HCEC 1CT (cell line): ENCODE measurements around the gene THOC7.

Experiments
- DNase-seq: peaks from one replicate; pipeline ENCODE4 v3.0.0-alpha.2; 2017

THOC7 gene

DNA sequence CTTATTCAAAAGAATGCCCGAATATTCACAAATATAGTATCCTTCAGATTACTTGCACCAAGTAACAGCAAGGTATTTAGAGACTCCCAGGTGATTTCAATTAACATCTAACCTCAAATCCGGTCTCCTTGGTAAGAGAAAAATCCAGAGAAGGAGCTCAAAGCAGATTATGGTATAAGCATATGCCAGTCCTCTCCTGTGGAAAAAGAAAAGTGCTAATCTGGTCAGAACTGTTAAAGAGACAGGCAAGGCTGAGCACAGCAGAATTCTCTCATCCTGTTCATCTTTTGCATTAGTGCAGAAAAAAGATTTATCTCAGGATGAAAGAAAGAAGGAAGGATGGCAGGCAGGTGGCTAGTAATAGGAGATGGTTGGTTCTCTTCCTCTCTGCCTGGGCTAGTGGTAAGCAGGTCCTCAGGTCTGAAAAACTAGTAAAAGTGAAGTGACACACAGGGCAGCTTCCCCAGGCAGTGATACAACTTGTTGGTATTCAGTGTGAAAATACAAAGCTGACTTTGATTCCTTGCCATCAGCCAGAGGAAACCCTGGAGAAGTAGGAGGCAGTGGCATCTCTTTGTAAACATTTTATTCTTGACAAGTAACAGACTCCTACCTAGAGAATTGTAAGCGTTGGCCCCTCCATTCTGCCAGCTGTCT is 14.3 kb upstream of the THOC7 start:
- no peak for DNase-seq

DNA sequence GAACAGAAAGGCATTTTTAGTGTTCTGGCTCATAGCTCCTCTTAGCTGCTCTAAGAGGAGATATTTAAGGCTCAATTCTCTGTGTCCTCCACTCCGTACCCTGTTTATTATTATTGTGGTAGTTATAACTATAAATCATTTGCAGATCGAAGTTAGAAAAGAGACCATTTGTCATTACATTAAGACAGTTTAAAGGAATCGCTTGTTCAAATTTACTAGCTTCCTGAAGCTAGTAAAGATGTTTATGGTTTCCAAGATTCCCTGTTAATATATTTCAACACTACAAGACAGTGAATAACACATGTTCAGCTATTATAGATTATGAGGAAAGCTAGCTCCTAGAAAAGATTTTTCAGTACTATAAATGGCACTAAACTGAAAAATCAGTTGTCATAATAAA is 12.7 kb upstream of the THOC7 start:
- no peak for DNase-seq

DNA sequence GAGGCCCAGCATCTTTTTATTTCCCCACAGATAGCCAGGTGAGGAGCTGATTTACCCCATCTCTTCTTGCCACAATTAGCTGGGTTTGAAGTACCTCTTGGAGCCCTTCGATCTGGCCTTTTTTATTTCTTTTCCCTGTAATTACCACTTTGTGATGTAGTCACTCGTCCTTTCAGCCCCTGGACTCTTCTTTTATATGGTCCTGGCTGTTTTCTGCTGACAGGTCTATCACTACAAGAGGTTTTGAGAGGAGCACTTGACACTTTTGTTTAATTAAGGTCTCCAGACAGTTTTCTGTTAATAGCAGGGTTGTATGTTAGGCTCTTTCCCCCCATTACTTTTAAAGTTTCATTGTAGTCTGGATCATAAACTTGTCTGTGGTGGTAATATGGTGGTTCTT is 11.9 kb upstream of the THOC7 start:
- no peak for DNase-seq

DNA sequence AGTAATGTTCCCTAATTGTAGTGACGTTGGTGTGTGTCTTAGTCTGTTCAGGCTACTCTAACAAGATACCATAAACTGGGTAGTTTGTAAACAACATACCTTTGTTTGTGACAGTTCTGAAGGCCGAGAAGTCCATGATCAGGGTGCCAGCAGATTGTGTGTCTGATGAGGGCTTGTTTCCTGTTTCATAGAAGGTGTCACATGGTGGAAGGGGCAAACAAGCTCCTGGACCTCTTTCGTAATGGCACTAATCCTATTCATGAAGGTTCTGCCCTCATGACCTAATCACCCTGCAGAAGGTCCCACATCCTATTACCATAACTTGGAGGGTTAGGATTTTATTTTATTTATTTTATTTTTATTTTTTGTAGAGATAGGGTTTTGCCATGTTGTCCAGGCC is 11.2 kb upstream of the THOC7 start:
- DNase-seq = no peak

DNA sequence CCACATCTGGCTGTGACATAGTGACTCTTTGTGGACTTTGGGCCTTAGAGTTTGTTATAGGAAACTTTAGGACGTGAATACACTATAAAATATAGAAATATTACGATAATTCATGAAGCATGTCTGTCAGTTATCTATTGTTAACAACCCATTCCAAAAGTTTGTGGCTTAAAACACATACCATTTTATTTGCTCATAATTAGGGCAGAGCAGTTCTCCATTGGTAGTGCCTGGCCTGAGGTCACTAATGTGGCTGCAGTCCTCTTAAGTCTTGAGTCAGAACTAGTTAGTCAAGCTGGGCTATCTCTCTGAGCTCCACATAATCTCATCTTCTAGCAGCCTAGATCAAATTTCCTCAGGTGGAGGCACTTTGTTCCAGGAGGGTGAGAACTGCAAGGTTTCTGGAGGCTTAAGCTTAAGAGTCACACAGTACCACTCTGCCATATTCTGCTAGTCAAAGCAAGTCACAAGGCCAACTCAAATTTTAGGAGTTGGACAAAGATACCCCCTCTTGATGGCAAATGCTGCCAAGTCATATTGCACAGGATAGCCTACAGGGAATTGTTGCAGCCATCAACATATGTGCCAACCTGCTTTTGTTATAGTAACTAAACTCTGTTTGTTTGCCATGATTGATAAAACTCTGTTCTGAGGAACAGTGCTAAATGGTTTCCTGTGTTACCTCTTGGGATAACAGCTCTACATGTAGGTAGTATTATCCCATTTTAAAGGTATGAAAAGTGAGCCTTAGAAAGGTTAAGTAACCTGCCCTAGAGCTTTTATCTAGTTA is 8.7 kb upstream of the THOC7 start:
- peak; percentile 87 for DNase-seq

DNA sequence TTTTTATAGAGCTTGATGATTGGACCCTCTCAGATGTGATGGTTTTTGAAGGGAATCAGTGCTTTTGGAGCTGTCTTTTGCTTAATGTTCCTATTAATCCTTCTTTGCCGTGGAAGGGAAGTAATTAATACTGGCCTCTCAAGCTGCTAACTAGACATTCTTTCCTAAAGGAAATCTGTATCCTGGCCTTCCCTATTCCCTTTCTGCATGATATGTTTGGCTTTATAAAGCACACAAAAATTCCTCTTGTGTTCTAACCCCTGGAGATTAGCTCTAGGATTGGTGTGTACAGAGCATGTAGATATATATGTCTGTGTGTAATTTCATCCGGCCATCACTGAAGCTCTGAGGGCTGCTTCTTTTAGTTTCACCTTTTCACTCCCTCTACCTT is 7.0 kb upstream of the THOC7 start:
- DNase-seq = no peak

DNA sequence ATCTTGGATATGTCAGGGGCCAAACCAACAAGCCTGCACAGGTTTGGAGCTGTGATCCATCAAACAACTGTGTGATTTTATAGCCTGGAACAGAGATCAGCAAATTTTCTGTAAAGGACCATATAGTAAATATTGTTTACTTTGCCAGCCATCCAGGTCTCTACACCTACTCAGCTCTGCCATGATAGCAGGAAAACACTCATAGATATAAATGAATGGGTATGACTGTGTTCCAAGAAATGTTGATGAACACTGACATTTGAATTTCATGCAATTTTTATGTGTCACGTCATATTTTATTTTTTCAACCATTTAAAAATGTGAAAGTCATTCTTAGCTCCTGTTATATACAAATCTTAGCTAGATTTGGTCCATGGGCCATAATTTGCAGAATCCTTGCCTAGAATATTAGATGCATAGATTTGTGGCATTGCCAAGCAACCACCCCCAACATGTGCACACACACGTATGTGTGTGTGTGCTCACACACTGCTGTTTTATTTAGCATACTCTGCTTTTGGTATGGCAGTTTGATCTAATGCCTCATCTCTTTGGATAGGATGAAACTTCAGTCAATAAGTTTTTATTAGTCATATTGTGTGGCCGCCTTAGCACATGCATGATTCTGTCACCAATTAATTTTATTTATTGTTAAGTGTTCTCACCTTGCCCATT is 6.5 kb upstream of the THOC7 start:
- DNase-seq = no peak

DNA sequence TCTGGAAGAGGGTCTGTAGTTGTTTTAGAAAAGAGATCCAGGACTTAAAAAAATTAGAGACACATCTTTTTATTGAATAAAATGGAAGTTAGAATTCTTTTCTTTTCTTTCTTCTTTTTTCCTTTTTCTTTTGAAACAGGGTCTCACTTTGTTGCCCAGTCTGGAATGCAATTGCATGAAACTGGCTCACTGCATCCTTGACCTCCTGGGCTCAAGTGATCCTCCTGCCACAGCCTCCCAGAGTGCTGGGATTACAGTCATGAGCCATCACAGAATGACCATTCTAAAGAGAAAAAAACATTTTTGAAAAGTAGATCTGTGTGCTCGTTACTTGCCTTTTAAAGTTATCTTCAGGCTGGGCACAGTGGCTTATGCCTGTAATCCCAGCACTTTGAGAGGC is 3.6 kb upstream of the THOC7 start:
- DNase-seq = no peak

DNA sequence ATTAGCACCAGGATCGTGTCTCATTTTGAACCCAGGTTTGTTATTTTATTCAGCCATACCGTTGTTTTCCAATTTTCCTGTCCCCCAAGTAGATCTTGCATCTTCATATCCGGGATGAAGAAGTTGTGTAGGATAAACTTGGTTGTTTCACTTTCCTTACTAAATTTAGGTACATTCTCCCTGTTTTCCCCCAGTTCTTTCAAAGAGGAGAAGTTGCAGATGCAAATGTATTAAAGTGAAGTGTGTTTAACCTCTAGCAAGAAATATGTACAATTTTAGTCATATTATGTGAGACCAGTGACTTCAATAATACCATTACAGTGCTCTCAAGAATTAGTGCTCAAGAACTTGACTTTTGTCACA is 1.3 kb upstream of the THOC7 start:
- peak; percentile 10 for DNase-seq

DNA sequence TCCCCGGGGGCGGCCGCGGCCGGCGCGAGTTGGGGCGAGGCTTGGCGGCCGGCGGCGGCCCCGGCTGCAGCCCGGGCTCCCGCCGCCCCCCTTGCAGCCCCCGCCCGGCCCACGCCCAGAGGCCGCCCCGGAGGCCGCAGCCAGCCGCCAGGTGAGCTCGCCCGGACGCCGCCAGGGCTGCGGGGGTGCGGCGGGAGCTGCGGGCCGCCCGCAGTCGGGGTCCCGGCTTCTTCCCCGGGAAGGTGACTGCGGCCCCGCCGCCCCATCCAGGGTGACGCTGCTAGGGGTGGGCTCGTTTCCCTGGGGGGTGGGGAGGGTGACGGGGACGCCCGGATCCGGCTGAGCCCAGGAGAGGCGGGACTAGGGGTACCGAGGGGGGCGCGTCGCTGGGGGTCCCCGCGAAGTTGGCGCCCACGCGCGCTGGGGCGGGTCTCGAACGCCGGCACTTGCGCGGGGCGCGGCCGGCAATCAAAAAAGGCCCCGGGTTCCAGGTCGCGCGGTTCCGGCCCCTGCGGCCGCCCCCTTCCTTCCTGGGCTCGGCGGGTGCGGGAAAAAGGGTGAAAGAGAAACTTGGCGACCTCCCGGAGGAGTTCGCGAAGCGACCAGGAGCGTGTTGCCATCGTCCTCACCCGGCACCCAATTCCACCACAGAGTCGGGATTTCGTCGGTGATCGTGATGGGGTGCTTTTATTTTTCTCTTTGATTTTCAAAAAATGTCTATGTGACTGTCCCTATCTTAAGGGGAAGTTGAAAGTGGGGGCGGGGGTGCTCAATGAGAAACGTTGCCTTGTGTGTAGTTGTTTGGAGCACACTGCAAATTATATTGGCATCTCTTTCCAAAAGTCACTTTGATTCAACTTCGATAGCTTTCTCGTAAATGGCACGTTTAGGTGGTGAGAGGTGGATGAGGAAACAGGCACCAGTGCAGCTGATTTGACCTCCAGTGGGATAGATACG is 681 bp upstream of the THOC7 start:
- DNase-seq = peak; percentile 4

DNA sequence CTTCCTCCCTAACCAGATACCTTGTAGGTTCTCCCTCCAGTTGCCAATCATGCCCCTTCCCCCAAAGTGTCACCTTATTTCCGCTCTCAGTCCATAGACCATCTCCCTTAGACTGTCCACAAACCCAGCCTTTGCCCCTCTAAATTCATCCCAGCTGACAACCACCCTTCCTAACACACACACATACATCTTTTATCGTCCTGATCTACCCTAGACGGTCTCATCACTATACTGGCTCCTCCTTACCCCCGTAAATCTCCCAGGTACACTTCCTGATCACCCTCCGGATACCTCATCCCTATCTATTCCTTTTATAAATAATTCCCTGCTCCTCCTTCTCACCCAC is 828 bp downstream of the THOC7 start:
- no peak for DNase-seq

DNA sequence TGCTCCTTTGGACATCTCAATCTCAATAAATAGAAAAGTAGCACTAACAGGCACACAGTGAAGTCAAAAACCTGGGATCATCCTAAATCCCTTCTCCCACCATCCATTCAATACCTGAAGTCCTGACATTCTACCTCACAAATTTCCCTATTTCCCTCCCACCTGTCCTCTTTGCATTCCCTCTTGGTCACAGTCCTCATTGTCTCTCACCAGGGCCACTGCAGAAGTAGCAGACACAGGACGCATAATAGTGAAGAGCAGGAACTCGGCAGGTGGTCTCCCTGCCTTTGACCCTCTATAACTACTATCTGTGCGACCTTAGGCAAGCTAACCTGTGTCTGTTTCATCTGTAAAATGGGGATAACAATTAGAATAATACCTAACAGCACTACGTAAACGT is 2.3 kb downstream of the THOC7 start:
- no peak for DNase-seq

DNA sequence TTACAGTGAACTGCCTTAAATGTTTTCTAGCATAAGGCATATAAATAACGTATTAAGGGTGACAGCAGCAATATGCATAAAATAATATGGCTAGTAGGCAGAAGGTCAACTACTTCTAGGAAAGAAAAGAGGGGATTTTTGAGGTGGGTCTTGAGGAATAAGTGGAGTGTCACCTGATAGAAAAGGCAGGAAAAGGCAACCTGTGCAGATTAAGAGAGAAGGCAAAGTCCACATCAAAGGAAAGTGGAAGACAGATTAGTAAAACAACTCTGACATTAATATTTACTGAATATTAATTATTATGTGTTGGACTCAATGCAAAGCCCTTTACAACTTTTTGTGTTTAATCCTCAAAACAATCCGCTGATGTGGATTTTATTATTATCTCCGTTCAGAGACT is 2.8 kb downstream of the THOC7 start:
- no peak for DNase-seq

DNA sequence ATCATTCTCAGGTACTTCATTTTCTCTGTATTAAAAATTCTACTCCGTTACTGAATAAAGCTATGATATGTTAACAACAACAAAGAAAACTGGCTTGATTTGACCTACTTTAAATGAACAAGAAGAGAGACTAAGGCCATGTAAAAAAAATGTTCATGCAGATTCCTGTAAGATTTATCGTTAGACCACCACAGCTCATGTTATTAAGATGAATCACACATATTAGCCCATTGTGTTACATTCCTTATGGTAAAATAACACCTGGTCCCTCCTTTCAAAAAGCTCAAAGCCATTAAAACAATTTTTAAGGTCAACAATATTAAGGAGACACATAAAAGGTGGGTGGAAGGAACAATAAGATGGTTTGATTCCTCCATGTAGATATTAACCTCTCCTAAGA is 6.3 kb downstream of the THOC7 start:
- DNase-seq = peak; percentile 33

DNA sequence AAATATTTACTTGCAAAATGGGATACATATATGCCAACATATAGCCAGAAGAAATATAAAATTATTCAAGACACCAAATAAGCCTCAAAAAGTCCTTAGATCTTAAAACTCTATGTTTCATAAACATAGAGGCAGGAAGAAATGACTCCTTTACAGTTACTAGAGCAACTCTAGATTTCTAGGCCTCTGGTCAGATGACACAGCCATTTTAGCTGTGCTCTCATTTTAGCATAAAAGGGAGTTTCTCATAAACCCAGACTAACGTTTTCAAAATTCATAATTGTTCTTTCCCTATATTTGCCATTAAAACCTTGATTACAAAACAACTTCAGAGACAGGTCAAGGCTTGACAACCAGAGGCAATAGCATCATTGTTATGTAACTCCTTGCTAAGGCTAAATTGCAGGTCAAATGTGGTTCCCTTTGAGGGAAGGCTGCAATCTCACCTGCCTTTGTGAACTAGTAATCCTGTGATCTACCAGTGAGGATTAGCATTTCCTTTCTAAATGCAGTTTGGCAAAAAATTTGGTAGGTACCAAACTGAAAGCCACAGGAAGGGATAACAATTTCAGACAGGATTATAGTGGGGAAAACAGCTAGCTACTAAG is 8.2 kb downstream of the THOC7 start:
- DNase-seq = no peak

DNA sequence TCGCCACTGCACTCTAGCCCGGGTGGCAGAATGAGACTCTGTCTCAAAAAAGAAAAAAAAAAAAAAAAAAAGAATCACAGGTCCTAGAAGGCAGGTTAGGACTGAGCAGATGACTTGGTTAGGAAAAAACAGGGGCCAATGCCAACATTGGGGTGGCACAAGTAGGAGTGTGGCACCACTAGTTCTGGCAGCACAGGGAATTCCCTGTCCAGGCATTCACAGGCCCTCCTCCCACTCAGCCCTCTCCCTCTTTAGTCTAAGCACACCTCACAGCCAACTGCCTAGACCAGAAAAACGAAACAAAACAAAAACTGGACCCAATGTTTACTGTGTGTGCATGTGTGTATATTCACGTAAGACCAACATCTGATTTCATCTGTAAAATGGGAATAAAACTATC is 10.5 kb downstream of the THOC7 start:
- no peak for DNase-seq

DNA sequence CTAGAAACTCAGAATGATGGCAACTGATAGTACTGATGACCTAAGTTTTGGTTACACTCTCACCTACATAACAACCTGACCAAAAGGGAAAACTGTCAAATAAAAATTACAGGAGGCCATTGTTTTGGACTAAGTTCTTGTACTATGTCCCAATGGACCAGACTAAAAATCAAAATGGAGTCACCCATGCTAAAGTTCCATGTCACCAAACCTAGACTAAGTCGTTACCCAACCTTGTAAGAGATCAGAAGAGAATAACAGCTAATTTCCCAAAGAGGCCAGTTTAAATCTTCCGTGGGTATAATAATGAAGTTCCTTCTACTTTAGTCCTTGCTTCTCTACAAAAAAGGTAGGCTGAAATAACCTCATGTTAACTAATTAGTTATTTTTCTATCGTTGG is 12.3 kb downstream of the THOC7 start:
- DNase-seq = no peak

DNA sequence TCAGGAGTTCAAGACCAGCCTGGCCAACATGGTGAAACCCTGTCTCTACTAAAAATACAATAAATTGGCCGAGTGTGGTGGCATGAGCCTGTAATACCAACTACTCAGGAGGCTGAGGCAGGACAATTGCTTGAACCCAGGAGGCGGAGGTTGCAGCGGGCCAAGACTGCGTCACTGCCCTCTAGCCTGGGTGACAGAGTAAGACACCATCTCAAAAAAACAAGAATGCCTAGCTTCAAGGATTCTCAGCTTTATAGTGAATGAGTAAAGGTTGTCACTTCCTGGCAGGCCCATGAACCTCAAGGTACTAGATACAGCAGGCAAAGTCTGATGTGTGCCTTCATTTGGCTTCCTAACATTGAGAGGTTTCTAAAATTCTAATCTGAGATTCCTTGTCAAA is 14.4 kb downstream of the THOC7 start:
- no peak for DNase-seq

DNA sequence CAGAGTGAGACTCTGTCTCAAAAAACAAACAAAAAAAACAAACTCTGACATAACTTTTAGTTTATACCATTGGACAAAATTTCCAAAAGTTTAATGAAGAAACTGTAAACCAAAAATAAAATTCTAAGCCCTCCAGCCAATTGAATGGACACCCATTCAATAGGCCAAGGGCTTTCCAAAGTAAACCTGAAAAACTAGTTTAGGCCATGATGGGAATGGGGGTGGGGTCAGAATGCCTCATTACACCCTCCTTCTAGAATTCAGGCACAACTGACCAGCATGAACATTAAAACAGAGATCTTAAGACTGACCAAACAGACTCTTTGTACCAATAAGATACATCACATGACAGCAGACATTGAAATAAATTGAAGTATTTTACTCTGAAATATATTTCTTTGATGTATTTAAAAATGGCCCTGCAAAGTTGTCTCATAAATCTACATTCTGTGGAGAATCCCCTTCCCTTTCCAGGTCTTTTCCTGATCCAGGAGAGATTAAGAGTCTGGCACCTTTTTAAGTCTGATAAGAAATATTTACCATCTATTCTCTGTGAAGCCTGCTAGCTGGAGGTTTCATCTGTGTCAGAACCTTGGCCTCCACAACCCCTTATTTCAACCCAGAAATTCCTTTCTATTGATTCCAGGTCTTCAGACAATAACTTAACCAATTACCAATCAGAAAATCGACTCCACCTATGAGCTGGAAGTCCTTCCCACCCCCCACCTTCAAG is 15.7 kb downstream of the THOC7 start:
- no peak for DNase-seq

DNA sequence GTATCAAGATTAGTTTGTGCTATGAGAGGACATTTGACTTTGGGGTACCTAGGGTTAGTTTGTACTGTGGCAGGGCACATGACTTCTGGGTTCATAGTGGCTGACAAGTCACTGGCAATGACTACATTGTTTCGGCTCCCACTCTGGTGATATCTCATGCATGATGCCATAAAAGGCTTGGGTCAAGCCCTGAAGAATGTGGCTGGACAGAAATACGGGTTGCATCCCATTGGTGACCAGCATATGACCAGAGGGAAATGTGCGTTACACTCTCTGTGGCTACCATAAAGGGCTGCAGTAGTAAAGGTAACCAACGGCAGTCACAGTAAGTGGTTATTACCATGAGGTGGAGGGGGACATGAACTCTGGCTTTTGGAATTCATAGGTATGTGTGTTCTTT is 18.4 kb downstream of the THOC7 start:
- DNase-seq = no peak

DNA sequence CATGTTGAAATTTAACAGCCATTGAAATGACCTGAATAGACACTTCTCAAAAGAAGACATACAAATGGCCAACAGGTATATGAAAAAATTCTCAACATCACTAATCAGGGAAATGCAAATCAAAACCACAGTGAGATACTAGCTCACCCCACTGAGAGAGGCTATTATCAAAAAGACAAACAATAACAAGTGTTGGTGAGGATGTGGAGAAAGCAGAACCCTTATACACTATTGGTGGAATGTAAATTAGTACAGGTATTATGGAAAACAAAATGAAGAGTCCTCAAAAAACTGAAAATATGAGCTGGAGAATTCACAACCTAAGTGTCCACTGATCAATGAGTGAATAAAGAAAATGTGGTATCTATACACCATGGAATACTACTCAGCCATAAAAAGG is 21.5 kb downstream of the THOC7 start:
- DNase-seq = no peak

DNA sequence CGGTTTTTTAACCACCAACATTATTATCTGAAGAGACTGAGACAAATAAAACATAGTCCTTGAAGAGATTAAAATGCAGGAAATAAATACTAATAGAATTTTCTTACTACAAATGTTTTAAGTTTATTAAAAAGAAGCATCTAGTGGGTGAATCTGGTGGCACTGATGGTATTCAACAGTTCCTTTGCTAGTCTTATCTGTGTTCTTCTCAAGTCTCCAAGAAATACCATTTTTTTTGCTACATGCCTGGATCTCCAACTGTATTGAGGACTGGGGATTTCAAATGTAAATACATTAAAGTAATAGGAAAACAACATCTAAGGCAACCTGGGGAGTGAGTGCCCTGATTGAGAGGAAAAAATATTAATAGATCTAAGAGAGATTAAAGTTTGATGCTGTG is 21.9 kb downstream of the THOC7 start:
- no peak for DNase-seq
